GM11168 (cell line): Measurements from ENCODE around the gene RALGPS1.

Source experiments
- in situ Hi-C: fragments of 300-500 bp; cut with MboI; formaldehyde crosslinking; loops from one replicate; pipeline ENCODE4 v1.12.0; 2022; ENCODE audit warnings: low sequenced_read_pairs; ENCODE audit not compliant: unreplicated experiment

RALGPS1 gene

DNA sequence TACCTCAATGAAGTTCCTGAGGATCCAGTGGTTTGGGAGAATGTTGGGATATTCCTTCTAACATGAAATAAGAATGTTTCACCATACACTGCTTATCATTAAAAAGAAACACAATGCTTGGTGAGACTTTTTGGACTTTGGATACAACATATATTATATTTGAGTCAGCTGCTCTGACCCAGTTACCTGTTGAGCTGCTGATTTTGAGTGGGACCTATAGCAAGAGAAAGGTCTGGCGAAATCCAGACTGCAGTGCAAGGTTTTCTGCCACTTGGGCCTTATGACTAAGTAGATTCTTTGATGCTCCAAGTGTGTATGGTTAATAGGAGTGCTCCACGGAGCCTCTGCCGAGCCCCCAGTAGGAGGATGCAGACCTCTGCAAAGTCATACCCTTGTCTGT, 10.0 kb upstream of the RALGPS1 start:
- in situ Hi-C loops: no loop called here

DNA sequence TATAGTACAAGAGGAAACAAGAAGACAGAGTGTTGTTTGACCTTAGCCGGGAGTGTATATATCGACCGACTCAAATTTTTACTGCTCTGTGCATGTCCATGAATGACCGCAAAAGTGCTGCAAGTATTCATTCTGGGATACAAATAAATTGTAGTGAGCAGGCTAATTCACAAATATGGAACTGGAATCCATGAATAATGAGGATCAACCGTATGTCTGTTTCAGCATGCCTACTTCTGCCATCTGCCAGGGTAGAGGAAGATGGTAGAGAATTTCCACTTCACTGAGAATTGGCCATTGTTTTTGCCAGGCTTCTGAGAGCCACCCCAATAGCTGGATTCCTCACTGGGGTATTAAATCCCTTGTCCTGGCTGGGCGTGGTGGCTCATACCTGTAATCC, 8.5 kb upstream of the RALGPS1 start:
- in situ Hi-C loops: no loop called here

DNA sequence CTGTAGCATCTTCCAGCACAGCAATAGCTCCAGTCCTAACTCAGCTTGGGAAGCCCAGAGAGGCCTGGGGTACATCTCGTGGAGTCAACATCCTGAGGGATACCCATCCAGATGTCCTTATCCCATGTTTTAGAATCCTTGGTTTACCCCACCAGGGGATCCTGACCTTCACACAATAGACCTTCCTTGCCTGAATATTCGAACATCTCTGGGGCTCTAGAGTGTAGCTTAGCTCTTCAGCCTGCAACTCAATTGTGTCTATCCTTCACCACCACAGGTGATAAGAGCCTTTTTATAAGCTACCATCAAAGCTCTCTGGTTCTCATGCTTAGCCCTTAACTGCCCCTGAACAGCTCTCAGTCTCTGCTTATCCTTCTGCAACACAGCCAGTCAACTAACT, 7.5 kb upstream of the RALGPS1 start:
- in situ Hi-C loops: no loop called here

DNA sequence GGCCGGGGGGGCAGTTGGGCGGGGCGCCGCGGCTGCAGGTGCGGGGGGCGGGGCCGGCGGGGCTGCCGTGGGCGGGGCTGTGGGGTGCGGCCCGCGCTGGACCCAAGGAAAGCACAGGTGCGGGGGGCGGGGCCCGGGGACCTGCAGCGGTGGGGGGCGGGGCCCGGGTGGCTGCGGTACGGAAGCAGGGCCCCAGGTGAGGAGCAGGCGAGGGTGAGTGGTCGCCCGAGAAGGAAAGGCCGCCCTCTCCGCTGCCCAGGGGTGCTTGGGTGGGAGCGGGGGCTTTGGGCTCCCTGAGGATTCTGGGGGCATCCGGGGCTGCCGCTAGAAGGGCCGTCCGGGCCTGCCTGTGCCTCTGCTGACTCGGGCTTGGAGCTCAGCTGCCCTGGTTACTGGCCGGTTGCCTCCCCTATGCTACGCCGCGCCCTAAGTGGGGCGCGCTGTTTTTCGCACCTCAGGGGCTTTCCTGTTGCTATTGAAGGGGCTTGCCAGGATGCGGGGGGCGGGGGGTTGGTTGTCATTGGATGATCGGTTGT, 767 bp downstream of the RALGPS1 start:
- in situ Hi-C loops: no loop called here

DNA sequence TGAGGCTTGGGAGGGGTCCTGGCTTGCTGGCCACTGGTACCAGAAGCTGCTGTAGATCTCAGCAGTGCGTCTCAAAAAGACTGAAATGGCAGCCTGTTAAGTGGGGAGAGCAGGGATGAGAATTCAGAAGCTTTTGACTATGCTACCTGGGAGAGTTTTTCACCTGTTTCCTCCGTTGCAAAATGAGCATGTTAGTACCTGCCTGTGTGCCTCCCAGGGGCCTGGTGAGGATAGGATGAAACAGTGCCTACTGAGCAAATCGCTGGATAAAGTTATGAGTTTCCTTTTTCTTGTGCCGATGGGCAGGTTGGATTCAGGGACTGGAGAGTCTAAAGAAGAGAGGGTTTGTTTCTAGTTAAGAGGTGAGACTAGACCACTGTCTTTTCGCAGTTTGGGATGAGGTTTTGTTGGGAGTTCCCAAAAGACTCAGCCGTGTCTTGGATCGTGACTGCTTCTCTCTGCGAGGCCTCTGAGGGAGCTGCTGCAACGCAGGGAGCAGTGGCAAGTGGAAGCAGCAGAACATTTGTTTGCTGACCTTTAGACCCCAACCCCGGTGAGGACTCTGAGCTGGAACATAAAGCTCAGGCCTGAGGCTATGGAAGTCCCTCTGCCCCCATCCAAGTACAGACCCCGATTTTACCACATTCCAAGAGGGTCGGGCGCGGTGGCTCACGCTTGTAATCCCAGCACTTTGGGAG, 1.4 kb downstream of the RALGPS1 start:
- in situ Hi-C loops: no loop called here

DNA sequence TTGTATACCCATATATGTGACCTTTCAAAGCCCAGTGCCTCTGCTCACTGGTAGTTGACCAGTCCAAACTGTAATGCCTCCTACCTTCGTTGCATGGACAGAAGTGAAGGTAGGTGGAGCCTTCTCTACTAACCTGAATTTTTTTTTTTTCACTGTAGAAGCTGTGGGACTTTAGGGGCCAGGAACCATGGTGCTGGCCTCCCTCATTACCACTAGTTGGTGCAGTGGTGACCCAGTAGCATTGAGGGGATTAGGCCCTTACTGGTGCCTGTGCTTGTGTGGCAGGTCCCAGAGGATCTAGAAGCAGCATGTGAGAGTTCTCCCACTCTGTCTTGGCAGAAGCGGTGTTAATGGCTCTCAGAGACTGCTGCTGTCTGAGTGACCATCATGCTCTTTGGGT, 2.3 kb downstream of the RALGPS1 start:
- in situ Hi-C loops: no loop called here

DNA sequence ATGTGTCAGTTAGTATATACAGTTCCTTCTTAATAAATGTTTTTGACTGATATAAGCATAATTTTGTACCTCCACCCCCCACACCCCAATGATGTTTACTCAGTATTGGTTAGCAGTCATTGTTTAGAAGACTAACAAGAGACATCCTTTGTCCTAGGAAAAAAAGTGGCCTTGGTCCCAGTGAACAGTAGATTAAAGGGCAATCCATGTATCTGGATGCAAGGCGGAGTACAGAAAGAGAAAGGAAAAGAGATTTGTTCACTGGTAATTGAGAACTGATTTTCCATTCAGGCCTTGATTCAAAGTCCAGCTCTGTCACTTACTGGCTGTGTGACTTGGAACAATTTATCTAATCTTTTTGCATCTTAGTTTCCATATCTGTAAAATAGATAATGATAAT, 4.6 kb downstream of the RALGPS1 start:
- in situ Hi-C loops: no loop called here

DNA sequence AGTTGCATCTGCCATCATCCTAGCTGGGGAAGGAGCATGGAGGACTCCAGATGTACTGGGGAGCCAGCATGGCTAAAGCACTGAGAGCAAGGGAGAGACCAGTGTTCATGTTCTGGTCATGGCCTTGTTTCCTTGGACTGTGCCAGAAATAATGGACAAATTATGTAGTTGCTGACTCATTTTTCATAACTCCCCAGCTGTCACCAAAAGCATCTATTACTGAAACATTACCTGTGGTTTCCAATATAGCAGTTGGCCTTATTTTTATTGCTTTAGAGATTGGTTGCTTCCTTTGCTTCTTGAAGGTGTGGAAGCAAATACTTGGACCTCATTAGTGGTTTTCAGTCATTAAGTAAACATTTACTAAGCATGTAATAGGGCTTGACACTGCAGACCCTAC, 11.3 kb downstream of the RALGPS1 start:
- in situ Hi-C loops: loop anchor here (25.0 kb wide), 1 partner anchor 461 kb away; the partner anchor contains the start of gene SLC2A8

DNA sequence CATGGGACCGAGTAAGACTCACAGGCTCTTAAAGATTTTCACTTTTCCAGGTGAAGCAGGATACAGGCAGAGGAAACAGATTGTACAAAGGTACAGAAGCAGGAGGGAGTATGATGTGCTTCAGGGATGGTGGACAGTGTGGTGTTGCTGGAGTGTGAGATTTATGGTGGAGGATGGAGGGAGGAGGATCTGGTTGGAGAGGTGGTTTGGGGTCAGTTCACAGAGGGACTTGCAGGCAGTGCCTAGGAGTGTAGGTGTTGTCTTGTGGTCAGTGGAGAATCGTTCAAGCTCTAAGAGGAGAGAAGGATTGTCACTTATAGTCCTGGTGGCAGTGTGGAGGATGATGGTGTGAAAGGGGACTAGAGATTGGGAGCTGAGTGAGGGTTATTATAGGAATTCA, 11.8 kb downstream of the RALGPS1 start:
- in situ Hi-C loops: loop anchor here (25.0 kb wide), 1 partner anchor 461 kb away; the partner anchor contains the start of gene SLC2A8

DNA sequence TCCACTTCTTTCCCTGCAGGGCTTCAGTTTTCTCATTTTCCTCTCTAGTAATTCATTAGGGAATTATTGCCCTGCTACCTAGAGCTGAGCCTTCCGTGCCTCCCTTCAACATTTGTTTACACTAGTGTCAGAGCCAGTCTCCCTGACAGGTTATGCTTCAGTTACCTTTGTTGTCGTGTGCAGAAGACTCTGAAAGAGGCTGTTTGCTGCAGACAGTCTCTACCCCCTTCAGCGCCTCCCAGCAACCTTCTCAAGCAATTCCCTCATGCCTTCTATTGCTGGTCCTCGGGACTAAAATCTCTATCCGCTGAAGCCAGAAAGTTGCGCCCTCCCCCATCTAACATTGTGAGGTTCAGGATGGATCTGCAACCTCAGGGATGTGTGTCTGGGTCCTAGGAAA, 12.8 kb downstream of the RALGPS1 start:
- in situ Hi-C loops: loop anchor here (25.0 kb wide), 1 partner anchor 460 kb away; the partner anchor contains the start of gene SLC2A8

DNA sequence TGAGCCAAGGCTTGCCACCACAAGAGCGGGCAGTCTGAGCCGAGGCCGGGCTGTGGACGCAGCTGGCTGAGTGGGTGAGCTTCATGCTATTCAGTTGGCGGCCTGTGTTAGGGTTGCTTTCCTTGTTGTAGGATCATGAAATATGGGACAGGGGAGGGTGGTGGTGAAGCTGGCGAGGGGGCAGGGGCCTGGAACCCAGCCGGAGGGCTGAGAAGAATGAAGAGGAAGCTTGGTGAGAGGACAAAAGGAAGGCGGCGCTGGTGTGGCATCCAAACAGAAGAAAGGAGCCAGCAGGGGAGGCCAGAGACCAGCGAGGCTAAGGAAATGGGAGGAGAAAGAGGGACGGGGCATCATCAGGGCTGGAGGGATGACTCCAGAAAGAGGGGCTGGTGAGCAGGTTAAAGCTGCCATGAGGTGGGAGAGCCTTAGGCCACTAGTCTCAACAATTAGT, 18.3 kb downstream of the RALGPS1 start:
- in situ Hi-C loops: loop anchor here (25.0 kb wide), 1 partner anchor 454 kb away; the partner anchor contains the start of gene SLC2A8

DNA sequence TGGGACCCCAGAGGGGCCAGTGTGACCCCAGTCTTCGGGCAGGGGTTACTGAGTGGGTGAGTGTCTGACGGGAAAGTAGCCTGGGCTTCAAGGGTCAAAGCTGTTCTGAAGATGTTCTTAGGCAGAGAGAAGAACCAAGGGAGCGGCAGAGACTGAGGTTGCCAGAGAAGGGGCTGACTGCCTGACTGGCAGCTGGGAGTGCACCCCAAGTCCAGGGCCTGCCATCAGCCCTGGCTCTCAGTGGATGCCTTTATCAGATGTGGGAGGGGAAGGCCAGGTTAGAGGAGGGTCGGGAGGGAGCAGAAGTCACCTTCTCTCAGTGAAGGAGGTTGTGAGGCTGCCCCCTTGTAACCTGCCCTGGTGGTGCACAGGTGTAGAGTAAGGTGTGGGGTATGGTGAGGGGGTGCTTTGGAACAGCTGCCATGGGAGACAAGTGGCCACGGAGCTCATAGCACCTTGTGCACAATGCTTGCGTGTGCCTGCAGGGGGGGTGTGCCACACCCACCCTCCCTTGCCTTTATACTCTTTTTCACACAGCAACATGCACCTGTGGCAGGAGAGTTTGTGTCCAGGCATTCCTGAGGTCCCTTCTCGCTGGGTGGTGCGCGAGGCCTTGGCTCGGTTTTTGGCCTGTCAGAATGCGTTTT, 18.9 kb downstream of the RALGPS1 start:
- in situ Hi-C loops: loop anchor here (25.0 kb wide), 1 partner anchor 454 kb away; the partner anchor contains the start of gene SLC2A8

DNA sequence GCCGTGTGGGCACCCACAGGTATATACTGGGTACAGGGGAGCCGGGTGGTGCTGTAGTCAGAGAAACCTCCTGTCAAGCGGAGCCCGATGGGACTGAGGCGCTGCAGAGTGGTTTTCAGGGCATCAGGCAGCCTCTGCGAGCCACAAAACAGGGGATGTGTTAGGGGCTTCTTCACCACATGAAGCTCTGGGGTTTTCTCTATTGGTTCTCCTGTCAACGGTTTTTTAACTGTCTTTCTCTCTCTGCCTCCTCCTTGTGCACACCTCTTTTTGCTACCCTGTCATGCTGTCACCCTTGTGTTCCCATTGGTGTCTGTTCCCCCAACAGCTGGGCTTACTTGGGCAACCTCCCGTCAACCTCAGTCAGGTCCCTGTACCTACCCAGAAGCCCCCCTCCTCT, 19.9 kb downstream of the RALGPS1 start:
- in situ Hi-C loops: loop anchor here (25.0 kb wide), 1 partner anchor 453 kb away; the partner anchor contains the start of gene SLC2A8

DNA sequence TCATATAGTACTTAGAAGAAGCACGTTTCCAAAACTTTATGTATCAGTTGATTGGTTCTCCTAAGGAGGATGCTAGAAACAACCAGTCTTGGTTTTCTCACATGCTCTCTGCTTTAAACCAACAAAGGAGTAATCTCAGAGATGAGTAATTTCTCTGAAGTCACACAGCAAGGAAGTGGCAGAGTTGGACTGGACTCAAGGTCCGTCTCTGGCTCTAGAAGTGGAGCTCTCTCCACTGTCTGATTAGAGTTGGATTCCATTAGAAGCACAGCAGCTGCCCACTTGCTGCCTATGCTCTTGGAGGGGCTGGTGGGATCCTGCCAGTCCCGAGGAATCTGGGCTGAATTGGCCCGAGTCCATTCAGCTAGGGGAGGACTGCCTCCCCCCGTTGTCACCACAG, 21.0 kb downstream of the RALGPS1 start:
- in situ Hi-C loops: loop anchor here (25.0 kb wide), 1 partner anchor 452 kb away; the partner anchor contains the start of gene SLC2A8

DNA sequence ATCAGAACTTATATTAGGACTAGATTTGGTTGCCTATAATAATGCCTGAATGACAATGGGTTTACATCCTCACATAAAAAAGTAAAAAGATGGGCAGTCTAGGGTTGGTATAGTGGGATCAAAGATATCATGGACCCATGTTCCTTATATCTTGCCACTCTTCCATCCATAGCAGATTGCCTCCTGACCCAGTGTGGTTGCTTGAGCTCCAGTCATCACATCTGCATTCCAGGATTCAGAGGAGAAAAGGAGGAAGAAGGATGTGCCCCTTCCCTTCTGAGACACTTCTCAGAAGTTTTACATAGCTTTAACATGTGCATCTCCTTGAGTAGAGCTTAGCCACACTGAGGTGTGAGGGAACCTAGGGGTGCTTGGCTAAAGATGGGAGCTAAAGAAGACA, 22.9 kb downstream of the RALGPS1 start:
- in situ Hi-C loops: loop anchor here (25.0 kb wide), 1 partner anchor 450 kb away; the partner anchor contains the start of gene SLC2A8

DNA sequence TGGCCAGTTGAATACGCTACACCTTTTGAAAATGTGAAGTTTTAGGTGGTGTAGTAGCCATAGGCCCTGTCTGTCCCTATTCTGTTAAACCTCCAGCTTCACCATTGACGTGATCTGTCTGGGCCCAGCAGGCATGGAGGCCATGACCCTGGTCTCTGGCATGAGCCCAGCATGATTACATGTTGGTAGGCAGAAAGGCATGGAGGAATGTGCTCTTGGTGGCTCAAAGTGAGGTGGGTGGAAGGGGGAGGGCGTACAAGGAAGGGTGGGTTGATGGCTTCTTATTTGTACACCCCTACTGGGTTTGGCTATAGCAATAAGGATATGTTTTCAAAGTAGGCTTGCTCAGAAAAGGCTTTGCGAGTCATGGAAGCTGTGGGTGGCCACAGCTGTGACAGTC, 23.7 kb downstream of the RALGPS1 start:
- in situ Hi-C loops: loop anchor here (25.0 kb wide), 1 partner anchor 449 kb away; the partner anchor contains the start of gene SLC2A8

DNA sequence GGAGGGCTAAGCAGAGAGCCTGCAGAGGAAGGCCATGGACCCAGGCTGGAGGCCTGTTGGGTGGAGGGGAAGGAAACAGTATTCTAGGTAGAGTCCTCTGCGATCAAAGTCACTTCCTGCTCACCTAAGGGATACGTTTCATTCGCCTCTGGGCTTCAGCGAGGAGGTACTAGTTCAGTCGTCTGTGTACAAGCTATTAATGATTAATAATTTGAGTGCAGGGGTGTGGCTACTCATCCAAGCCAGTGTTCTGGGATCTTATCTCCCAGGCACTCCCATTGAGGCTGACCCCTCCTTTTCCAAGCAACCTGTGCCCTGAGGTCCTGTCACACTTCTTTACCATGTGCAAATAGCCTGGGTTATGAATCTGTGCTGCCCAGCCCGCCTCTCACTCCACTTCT, 25.2 kb downstream of the RALGPS1 start:
- in situ Hi-C loops: loop anchor here (5.0 to 25.0 kb wide), 2 partner anchors 257 to 447 kb away; partner anchors contain the start of gene SLC2A8

DNA sequence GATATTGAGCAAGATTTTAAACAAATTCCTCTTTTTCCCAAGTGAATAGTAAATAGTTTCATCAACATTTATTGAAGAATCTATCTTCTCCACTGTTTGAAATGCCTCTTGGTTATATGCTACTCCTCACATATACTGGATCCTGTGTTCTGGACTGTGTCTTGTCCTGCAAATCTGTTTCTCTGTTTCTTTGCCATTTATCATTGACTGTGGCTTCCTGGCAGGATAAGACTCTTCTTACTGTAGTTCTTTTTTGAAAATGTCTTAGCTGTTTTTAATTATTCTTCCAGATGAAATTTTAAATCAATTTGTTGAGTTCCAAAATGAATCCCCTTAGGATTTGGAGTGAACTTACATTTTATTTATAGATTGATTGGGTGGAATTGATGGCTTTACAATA, 27.8 kb downstream of the RALGPS1 start:
- in situ Hi-C loops: loop anchor here (5.0 to 25.0 kb wide), 2 partner anchors 255 to 445 kb away; partner anchors contain the start of gene SLC2A8

DNA sequence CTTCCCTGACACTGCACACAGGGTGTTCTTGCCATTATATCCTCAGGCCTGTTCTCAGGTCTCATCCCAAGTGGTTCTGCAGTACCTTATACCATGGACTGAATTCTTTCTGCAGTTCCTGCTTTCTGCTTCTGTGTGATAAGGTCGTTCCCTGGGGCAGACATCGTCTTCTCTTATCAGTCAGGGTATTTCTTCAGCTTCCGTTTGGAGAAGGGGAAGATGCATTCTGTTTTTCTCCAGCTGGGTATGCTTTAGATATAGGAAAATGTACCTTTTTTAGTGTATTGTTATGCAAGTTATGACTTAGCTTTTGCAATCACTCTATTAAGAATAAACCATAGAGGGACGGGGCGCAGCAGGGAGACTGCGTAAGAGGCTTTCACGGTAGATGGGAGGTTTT, 31.1 kb downstream of the RALGPS1 start:
- in situ Hi-C loops: loop anchor here (25.0 kb wide), 1 partner anchor 442 kb away; the partner anchor contains the start of gene SLC2A8

DNA sequence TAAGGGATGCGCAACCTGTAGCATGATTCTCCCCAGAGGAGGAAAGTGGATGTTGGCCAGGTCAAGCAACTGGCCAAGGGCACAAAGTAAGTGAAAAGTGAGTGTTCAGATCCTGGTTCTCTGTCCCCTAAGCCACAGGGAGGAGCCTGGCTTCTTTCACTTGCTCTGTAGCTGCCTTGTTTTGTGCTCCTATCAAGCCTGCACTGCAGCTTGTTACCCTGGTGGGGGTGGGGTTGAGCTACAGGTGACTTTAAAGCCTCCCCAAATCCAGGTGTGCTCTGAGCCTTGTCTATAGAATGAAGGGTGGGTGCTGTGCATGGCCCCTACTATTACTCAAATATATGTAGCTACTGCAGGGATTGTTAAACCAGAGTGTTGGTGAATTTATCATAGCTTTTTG, 32.9 kb downstream of the RALGPS1 start:
- in situ Hi-C loops: loop anchor here (25.0 kb wide), 1 partner anchor 440 kb away; the partner anchor contains the start of gene SLC2A8
